Stomach (tissue), 4 donors: Measurements from ENCODE around the gene ZNF57.

Source experiments
- CTCF ChIP-seq, 7 experiments: fragments of 450-650 bp in 4 of 7; fragments of 200-600 bp in 3 of 7; sonication (generic) in 3 of 7; IDR thresholded peaks; one replicate each; pipeline ENCODE4 v1.5.1; 2016 to 2019; ENCODE audit warnings: antibody characterized with exemption in 7 of 7, control low read depth in 2 of 7, mild to moderate bottlenecking in 1 of 7
- POLR2A ChIP-seq, 4 donors: fragments of 450-650 bp; IDR thresholded peaks; one replicate each; pipeline ENCODE4 v1.6.1; 2016; ENCODE audit warnings: antibody characterized with exemption in 4 of 4, control low read depth in 2 of 4, mild to moderate bottlenecking in 1 of 4, moderate library complexity in 1 of 4

DNA sequence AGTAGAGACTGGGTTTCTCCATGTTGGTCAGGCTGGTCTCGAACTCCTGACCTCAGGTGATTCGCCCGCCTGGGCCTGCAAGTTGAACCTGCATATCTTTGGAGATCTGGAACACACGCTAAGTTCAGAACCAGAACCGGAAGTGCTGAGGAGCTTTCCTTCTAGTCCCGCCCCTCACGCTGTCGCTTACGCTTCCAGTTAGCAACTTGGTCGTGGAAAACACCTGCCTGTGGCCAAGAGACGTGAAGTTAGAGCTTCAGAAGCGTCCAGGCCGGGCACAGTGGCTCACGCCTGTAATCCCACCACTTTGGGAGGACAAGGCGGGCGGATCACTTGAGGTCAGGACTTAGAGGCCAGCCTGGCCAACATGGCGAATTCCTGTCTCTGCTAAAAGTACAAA is 15.0 kb upstream of the ZNF57 start:
- no peak for TF ChIP-seq CTCF (IDR thresholded peaks at IDR 0.05)
- no peak for TF ChIP-seq POLR2A (IDR thresholded peaks at IDR 0.05)
